HG03442 (cell line): ENCODE data around the gene KCTD12.
"Not testable (repeated sequence)": the region's sequence is repeated elsewhere in the genome, so short reads cannot be mapped to it uniquely, and the experiment has no call there.

ENCODE experiments used
- ATAC-seq: cut with Tn5 transposase; IDR thresholded peaks from one replicate; pipeline ENCODE4 v1.9.1; 2021; ENCODE audit warnings: mild to moderate bottlenecking, moderate library complexity; ENCODE audit not compliant: unreplicated experiment

Gene KCTD12

DNA sequence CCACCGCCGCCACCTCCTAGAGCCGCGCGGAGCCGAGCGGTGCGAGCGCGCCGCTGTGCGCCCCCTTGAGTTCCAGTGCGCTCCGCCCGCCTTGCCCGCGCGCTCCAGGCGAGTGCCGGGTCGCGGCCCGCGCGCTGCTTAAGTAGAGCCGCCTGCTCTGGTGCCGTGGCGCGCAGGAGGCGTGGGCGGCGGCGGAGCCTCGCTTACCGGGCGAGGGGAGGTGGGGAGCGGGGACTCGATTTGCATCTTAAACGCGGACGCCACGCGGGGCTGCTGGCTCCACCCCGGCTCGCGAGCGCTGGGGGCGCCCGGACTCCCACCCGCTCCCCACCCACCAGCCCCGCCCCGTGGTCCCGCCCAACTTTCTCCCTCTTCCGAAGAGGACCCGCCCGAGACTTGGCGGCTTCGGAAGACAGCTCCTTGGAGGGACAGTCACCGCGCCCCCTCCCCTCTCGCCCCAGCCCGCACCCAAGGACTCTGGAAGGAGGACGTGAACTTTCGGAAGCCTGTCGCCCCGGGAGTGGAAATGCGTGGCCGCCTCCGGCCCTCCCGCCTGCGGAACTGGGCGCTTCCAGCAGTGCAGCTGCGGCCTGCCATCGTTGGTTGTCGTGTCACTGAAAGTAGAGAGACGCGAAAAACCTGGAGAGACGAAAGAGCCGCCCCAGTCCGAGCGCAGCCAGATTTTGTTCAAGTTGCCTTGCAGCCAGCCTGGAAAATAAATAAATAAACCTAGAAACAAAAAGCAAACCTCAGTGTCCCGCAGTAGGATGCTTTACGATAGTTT, at the start of gene KCTD12:
KCTD12 (minus strand) TSS at position 114 of the 784 bp plus-strand sequence. CDS start 257 bp downstream, outside the sequence.
- ATAC-seq, result peak; percentile 65

DNA sequence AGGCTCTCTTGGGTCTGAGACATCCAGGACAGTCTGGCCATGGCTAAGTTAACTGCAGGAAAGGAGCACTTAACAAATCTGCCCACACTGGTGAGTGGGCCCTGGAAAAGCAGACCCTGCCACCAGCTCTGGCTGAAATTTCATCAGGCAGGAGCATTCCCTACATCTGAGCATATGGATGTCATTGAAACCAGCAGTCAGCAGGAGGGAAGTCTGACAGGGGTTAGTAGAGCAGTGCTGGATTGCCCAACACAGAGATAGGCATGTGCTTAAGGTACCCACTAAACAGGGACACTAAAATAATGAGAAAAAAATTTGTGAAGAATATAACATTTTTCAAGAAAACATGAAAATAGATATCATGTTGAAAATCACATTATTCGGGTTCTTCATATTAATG, 48.5 kb upstream of the KCTD12 start:
- no peak for ATAC-seq

DNA sequence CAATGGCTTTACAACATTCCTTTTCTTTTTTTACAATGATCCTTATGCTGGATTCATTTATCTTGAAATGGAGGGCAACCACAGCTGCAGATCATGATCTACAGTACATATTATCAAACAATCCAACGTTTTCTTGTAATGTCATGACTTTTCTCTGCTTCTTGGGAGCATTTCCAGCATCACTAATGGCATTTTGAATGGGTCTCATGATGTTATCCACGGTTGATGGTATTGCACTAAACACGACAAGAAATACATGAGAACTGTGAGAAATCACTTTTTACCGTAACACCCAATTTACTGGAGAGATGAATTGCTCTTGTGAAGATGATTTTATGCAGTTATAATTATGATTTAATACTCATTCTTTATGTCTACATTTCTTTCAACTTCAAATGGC, 45.9 kb upstream of the KCTD12 start:
- ATAC-seq, result no peak

DNA sequence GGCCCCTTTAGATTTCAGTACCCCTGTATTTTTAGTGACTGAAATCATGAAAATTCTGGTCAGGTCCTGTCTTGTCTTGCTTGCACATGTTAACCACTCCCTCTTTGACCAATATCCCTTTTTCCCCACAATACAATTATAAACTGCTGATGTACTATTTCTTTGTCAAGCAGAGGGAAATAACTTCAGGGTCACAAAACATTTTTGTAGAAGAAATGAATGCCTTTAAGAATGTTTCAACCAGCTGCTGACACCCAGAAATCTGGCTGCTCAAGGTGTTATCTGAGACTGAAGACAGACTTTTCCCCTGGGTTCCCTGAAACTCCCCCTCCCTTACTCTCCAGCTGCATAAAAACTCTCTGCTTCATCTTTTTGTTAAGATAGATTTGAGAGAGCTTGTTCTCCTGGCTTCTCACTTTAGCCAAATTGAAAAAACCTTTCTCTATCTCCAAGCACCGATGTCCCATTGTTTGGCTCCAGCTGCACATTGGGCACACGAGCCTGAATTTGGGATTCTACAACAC, 43.7 kb upstream of the KCTD12 start:
- peak; percentile 18 for ATAC-seq

DNA sequence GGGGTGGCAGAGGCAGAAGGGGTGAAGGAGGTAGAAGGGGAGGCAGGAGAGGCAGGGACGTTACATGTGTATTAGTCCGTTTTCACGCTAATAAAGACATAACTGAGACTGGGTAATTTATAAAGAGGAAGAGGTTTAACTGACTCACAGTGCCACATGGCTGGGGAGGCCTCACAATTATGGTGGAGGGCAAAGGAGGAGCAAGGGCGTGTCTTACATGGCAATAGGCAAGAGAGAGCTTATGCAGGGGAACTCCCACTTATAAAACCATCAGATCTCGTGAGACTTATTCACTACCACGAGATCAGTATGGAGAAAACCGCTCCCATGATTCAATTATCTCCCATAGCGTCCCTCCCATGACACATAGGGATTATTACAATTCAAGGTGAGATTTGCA, 43.1 kb upstream of the KCTD12 start:
- peak; percentile 42 for ATAC-seq

DNA sequence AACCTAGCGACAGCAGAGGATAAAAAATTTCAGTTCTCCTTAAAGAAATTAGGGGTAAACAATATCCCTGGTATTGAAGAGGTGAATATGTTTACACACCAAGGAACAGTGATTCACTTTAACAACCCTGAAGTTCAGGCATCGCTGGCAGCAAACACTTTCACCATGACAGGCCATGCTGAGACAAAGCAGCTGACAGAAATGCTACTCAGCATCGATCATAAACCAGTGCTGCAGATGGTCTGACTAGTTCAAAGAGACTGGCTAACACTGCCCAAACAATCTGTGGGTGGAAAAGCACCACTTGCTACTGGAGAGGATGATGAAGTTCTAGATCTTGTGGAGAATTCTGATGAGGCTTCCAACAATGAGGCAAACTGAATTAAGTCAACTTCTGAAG, 42.3 kb upstream of the KCTD12 start:
- no peak for ATAC-seq

DNA sequence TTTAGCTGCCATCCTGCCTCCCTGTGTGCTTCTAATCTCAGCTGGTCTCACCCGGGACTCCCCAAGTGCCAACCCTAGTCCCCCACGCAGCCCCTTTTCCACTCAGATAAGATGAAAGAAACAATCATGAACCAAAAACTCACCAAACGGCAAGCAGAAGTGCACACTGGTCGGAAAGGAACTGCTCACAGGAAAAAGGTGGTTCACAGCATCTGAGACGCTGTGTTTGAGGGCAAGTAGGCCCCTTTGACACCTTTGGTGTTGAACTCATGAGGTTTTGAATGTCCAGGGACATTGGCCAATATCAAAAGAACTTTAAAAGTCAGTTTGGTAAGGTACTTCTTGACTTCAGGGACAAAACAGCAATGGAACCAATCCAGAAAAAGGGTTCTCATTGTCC, 41.8 kb upstream of the KCTD12 start:
- no peak for ATAC-seq

DNA sequence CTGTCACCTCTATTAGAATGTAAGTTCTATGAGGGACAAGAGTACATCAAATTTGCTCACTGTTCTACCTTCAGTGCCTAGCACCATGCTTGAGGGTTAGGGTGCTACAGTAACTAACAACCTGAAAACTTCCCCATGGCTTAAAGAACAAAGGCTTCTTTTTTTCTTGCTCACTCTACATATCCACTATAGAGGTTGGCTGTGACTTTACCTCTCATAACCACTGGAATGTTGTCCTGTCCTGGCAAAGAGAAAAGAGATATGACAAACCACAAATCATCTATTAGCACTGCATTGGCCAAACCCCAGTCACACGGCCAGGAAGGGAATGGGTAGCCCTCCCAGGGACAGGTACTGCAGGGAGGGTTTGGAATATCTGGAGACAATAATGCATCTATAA, 38.9 kb upstream of the KCTD12 start:
- no peak for ATAC-seq

DNA sequence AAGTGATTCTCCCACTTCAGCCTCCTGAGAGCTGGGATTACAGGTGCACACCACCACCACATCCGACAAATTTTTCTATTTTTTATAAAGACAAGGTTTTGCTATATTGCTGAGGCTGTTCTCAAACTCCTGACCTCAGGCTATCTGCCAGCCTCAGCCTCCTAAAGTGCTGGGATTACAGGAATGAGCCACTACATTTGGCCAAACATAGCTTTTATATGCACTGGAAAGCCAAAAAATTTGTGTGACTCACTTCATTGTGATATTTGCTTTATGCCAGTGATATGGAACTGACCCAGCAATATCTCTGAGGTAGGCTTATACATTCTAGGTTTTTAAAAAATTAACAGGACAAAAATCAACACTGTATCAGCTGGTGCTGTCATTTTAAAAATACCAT, 35.3 kb upstream of the KCTD12 start:
- no peak for ATAC-seq

DNA sequence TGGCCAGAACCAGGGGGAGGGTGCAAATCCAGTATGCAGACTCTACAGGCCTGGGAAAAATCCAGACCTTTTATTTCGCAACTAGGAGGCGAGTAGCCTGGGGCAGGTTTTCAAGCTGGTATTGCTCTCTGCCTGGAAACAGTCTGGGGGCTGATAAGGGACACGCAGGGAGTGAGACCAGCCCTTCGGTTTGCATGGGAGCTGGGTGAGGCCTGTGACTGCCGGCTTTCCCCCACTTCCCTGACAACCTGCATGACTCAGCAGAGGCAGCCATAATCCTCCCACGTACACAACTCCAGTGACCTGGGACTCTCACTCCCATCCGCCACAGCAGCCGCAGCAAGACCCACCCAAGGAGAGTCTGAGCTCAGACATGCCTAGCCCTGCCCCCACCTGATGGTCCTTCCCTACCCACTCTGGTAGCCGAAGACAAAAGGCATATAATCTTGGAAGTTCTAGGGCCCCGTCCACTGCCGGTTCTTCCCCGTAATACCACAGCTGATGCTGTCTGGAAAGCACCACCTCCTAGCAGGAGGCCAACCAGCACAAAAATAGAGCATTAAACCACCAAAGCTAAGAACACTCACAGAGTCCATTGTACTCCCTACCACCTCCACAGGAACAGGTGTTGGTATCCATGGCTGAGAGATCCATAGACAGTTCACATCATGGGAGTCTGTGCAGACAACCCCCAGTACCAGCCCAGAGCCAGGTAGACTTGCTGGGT, 31.7 kb upstream of the KCTD12 start:
- not testable (repeated sequence) for ATAC-seq

DNA sequence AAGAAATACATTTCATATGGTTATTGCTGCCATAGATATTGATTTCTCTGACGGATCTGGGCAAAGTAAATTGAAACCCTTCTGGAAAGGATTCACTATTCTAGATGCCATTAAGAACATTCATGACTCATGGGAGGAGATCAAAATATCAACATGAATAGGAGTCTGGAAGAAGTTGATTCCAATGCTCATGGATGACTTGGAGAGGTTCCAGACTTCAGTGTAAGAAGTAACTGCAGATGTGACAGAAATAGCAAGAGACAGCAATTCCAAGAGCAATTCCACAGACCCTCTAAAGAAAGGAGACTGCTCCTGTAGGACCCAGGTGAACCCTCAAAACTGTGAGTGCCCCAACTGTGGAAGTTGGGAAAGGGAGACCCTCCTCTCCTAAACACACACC, 30.9 kb upstream of the KCTD12 start:
- no peak for ATAC-seq

DNA sequence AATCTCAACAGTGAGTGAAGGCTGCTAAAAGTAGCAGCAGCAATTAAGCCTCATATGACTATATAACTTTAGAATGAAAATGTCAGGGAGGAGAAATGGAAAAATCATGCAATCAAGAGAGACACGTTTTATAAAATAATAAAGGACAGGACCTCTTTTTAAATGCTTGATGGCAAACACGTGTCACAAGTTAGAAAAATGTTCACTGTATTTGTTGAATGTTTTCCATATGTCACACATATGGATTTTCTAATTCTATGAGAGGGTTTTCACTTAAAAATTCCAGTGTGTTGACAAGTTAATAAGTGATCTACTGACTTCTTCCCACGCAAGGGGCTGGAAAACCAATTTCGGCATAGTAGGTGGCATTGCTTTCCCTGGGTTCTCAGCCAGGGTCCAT, 27.7 kb upstream of the KCTD12 start:
- no peak for ATAC-seq

DNA sequence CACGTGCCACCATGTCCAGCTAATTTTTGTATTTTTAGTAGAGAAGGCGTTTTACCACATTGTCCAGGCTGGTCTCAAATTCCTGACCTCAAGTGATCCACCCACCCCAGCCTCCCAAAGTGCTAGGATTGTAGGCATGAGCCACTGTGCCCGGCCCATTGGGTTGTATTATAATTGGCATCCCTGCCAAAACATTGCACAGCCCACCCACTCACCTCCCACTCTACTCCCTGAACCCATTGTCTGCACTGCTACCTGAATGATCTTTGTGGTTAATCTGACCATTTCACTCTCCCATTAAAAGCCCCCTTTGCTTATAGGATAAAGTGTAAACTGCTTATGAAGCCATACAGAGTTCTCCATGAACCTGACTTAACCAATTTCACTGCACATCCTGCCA, 26.3 kb upstream of the KCTD12 start:
- ATAC-seq, result no peak

DNA sequence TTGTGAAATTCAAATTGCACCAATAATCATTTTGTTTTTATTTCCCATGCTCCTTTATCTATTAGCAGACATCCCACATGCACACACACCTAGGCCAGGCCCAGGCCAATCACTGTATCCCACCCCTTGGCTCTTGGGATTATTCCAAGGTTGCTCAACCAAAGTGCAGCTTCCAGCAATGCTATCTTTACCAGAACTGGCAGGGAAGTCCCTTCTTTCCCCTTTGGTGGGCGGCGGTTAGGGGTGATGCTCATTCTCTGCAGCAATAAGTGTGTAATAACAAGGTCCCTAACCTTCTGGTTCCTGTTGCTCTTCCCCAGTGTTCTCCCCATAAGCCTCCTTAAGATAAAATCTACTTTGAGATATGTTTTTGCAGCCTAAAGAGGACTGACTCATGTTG, 18.3 kb upstream of the KCTD12 start:
- ATAC-seq, result no peak

DNA sequence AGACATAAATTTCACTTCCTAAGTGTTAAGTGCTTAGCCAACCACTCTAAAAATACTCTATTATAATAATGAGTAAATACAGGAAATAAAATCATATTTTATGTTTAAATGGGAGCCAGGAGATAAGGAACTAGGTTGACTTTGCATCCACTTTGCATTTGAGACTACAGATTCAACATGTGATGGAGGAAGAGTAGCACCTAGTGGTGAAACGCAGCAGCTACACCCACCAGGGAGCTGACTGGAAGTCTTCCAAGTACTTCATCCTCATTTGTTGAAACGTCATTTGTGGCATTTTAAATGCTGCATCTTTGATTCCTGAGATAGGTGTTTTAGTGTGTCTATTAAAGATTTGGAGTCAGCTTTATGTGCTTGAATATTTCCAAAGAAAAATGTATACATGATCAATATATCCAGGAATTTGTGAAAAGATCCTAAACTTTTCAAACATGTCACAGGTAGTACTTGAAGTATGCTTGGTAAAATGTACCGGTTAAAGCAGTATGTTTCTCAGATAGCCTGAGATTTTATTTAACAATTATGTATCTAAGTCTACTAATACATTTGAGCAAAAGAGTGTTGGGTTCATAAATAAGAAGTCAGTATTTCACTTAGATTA, 17.4 kb upstream of the KCTD12 start:
- ATAC-seq, result peak; percentile 95

DNA sequence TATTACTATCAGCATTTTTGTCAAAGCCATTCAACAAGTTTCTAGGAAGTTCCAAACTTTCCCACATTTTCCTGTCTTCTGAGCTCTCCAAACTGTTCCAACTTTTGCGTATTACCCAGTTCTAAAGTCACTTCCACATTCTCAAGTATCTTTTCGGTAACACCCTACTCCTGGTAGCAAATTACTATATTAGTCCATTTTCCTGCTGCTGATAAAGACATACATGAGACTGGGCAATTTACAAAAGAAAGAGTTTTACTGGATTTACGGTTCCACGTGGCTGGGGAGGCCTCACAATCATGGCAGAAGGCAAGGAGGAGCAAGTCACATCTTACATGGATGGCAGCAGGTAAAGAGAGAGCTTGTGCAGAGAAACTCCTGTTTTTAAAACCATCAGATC, 12.9 kb upstream of the KCTD12 start:
- not testable (repeated sequence) for ATAC-seq

DNA sequence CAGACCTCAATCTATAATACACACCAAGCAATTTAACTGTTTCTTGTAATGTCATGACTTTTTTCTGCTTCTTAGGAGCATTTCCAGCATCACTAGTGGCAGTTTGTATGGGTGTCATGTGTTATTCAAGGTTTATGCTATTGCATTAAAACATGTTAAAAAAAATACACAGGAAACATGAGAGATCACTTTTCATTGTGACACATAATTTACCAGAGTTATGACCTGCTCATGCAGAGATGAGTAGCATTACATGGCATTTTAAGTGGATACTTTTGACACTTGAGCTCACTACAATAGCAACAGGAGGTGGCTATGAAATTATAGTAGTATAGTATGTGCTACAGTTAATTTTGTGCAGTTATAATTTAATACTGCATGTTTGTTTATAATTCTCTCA, 11.0 kb upstream of the KCTD12 start:
- ATAC-seq, result not testable (repeated sequence)

DNA sequence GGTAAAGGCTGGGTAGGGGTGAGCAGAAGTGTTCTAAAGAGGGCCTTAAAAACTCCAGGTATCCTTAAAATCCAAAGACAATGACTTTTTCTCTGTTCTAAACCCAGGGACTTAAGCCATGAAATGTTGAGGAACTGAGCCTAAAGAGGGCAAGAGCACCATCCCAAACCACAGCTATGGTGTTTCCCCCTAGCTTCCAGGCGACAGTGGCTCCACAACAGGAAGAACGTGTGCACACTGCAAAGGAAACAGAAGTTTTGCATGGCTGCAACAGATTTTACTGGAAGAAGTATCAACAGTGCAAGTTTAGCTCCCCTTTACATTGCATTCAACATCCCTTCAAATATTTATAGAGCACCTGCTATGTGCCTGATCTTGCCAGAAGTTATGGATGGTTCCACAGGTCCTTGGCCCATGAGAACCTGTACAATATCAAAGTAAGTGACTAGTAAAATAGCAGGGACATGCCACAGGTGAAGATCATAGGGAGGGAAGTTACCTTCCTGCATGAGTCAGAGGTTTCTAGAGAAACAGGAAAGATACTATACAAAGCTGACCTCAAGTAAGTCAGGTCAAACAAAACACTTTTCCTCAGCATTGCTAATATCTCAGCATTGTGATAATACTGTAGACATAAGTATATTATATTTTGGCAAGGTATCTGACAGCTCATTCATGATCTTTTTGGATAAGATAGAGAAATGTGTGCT, 8.4 kb upstream of the KCTD12 start:
- ATAC-seq, result peak; percentile 70

DNA sequence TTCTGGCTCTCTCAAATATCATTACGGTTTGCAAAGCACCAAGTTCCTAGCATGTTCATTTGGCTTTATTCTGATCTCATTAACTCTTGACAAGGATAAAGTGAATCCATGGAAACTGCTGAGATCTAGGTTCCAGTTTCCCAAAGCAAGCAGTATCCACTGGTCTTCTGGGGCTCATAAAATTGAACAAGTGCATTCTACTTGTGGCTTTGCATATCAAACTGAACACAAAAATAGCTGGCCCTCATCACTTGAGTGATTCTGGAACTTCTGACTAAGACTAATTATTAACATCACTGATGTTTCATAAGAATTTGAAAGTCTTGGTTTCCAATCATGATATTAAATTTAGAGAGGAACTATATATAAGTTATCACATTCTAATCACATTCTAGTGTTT, 6.3 kb upstream of the KCTD12 start:
- ATAC-seq, result no peak

DNA sequence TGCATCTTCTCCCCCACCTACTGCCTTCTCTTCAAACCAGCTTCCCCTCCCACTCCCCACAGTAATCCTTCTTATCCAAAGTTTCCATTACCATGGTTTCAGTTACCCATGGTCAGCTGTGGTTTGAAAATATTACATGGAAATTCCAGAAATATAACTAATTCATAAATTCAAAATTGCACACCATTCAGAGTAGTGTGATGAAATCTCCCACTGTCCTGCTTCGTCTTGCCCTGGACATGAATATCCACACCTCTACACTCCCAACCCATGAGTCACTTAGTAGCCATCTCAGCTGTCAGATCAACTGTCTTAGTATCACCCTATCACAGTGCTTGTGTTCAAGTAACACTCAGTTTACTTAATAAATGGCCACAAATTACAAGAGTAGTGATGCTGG, 3.8 kb upstream of the KCTD12 start:
- ATAC-seq, result no peak

DNA sequence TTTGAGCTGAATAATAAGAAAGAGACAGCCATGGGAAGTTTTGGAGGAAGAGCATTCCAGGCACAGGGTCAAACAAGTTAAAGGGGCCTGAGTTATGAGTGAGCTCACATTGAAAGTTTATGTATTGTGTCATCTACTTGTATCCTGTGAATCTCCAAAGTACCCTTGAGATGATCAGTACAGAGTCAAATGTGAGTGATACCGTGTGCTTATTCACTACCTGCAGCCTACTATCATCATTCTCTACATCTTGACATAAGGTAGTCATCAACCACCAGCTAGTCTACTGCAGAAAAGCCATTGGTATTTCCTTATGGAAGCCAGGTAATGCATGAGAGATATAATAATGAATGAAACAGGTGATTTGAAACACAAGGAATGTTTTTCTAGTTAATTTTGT, 3.0 kb upstream of the KCTD12 start:
- no peak for ATAC-seq
